GM23248 (cell line): Measurements from ENCODE around the gene NEGR1.

Experiments used
- EZH2 ChIP-seq: fragments of 200-600 bp; sonication (generic); IDR thresholded peaks from 2 replicates; pipeline ENCODE4 v1.6.1; 2018; ENCODE audit warnings: antibody characterized with exemption, mild to moderate bottlenecking; ENCODE audit not compliant: insufficient read depth, poor library complexity, severe bottlenecking
- EZH2phosphoT487 ChIP-seq: fragments of 200-600 bp; sonication (generic); IDR thresholded peaks from 2 replicates; pipeline ENCODE4 v1.6.1; 2018; ENCODE audit warnings: antibody characterized with exemption, moderate library complexity, mild to moderate bottlenecking, low read depth; ENCODE audit not compliant: insufficient read depth

DNA sequence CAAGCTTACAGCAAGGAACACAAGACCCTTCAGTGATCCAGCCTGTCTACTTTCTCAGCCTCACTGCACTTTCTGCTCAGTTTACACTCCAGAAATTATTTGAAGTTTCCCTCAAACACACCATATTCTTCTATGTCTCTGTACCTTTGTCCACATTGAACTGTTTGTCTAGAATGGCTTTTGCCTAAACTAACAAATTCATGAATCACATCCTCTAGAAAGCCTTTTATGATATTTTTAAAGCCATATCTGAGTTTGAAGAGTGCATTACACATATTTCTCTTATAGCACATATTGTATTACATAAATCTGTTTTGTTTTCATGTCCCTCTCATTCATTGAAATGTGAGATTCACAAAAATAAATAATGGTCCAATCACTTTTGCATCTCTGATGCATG, 755.5 kb downstream of the NEGR1 start:
- TF ChIP-seq EZH2 = no peak
- no peak for TF ChIP-seq EZH2phosphoT487
